Endothelial cell (in vitro differentiated cells): ENCODE results near the gene ZBTB43. TPM values are rescaled to one million over a fixed set of nuclear protein-coding genes. Genes with fewer than 3 reads are reported as not detected.

Experiments
- DNase-seq: peaks from one replicate; pipeline ENCODE4 v3.0.0; 2021; ENCODE audit warnings: low spot score
- H3K27ac Mint-ChIP-seq: one replicate; pipeline ENCODE4 v1.8.0; 2021; ENCODE audit warnings: mixed read lengths, inconsistent platforms; ENCODE audit not compliant: unreplicated experiment
- H3K27me3 Mint-ChIP-seq: one replicate; pipeline ENCODE4 v1.8.0; 2021; ENCODE audit warnings: mild to moderate bottlenecking, moderate library complexity, mixed read lengths, inconsistent platforms; ENCODE audit not compliant: unreplicated experiment
- H3K36me3 Mint-ChIP-seq: one replicate; pipeline ENCODE4 v1.8.0; 2021; ENCODE audit warnings: mild to moderate bottlenecking, low read depth, mixed read lengths, inconsistent platforms; ENCODE audit not compliant: unreplicated experiment
- H3K4me1 Mint-ChIP-seq: one replicate; pipeline ENCODE4 v1.8.0; 2021; ENCODE audit warnings: mild to moderate bottlenecking, mixed read lengths, inconsistent platforms; ENCODE audit not compliant: unreplicated experiment
- H3K4me3 Mint-ChIP-seq: one replicate; pipeline ENCODE4 v1.8.0; 2021; ENCODE audit warnings: mild to moderate bottlenecking, mixed read lengths, inconsistent platforms; ENCODE audit not compliant: unreplicated experiment
- H3K9me3 Mint-ChIP-seq: one replicate; pipeline ENCODE4 v1.8.0; 2021; ENCODE audit warnings: mixed read lengths, inconsistent platforms; ENCODE audit not compliant: unreplicated experiment
- CTCF ChIP-seq: fragments of 200-600 bp; sonication (generic); IDR thresholded peaks from one replicate; pipeline ENCODE4 v1.5.0; 2021; ENCODE audit warnings: antibody characterized with exemption; ENCODE audit not compliant: unreplicated experiment
- total RNA-seq: library from RNA; stranded (reverse); fragmentation: NEBNext Ultra II Directional; extraction: Animal tissue kit (Norgen Biotek cat#: 25700); gene quantifications from one replicate; pipeline ENCODE4 v1.2.1, GENCODE V29; 2021; ENCODE audit not compliant: unreplicated experiment

ZBTB43 gene
- total RNA-seq, 1 donor from 2014 or later, result 16.7 TPM

DNA sequence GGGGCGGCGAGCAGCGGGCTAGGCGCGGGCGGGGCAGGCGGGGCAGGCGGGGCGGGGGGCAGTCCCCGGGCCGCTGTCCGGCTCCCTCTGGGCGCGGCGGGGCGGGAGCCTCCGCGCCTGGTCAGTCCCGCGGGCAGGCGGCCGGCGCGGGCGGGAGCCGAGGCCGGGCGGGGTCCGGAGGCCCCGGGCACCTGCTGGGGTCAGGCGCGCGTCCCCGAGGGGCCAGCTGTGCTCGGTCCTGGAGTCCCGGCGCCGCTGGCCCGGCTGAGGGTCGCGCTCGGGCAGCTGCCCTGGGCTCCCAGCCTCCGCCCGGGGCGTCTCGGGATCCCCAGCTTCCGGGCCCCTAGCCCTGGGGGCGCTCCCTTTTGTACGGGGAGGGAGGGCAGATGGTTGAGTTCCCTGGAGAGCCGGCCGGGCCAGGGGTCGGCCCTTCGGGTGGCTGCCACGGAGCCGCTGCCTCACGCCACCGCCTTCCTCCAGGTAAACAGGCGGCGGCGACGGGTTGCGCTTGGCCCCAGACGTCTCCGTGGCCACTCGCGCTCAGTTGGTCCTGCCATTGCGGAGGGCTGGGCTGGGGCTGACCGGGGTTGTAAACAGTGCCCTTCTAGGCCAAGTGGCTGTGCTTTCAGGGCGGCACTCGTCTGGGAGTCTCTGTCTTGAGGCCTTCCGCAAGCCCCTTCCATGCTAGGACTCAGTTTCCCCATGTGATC is 56.1 kb downstream of the ZBTB43 start:
- no peak for TF ChIP-seq CTCF
- H3K36me3 Mint-ChIP-seq, result peaks cover 18% of the 10 kb centered on the region
- H3K27me3 Mint-ChIP-seq, result peaks cover 2% of the 10 kb centered on the region
- peak overlapping the region; percentile 80 for H3K27ac Mint-ChIP-seq
- H3K9me3 Mint-ChIP-seq, result no peaks in the 10 kb centered on the region
- H3K4me1 Mint-ChIP-seq, result peaks cover 35% of the 10 kb centered on the region
- H3K4me3 Mint-ChIP-seq, result peak overlapping the region; percentile 97
- DNase-seq, result peak; percentile 48

DNA sequence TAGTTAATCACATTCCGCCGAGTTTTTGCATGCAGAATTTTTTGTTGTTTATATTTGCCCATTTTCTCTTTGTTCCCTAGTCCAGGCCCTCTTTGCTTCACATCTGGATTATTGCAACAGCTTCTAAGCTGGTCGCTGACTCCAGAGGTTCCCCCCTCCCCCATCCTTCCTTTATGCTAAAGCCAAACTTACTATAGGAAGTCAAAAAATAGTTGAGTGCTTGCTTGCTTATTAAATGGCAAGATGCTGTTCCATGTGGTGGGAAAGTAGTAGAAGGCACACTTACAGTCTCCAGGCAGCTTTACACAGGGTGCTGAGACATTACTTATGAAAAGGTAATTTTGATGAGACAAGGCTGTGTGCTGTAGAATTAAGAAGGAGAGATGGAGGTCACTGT is 56.9 kb downstream of the ZBTB43 start:
- DNase-seq, result no peak
- TF ChIP-seq CTCF, result no peak
- H3K36me3 Mint-ChIP-seq, result peaks cover 23% of the 10 kb centered on the region
- peaks cover 34% of the 10 kb centered on the region for H3K4me1 Mint-ChIP-seq
- peak overlapping the region; percentile 97 for H3K4me3 Mint-ChIP-seq
- peak overlapping the region; percentile 80 for H3K27ac Mint-ChIP-seq
- H3K27me3 Mint-ChIP-seq, result peaks cover 2% of the 10 kb centered on the region
- H3K9me3 Mint-ChIP-seq, result no peaks in the 10 kb centered on the region

DNA sequence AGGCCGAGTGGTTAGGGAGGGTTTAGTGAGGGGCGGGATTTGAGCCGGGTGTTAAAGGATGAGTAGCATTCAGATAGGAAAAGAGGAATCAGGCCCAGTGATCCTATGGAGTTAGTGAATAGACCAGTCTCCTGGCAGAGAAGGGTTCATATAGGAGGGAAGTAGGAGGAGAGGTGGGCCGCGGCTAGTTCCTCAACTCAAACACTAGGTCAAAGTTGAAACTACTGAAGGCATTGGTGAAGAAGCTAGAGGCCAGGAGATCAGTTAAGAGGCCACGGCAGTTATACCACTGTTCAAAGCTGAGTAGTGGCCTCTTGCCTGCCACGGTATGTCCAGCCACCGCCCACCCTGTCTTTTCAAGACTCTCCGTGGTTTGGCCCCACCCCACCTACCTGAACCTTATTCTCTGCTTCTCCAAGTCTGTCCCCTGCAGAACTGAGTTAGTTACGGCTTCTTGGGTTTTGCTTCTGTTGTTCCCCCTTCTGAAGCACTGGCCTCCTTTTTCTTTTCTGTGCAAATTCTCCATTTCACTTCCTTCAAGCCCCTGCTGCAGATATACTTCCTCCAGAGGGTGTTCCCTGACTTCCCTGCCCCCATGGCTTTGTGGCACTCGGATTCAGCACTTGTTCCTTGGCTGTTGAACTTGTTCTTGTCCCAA is 57.4 kb downstream of the ZBTB43 start:
- no peak for TF ChIP-seq CTCF

GRCh38 chr9:126864771-126865170 is 59.9 kb downstream of the ZBTB43 start:
- Mint-ChIP-seq H3K27ac (no peak overlapping the region), H3K27me3 (peaks cover 2% of the 10 kb centered on the region), H3K4me1 (peaks cover 47% of the 10 kb centered on the region), H3K36me3 (peaks cover 24% of the 10 kb centered on the region), H3K9me3 (no peaks in the 10 kb centered on the region), H3K4me3 (no peak overlapping the region)
- DNase-seq, result no peak
- TF ChIP-seq CTCF, result no peak

More for the DNA sequence above, 57.4 kb downstream of the ZBTB43 start:
- H3K36me3 Mint-ChIP-seq, result peaks cover 23% of the 10 kb centered on the region
- no peak for DNase-seq
- H3K4me3 Mint-ChIP-seq, result peak overlapping the region; percentile 97
- peaks cover 2% of the 10 kb centered on the region for H3K27me3 Mint-ChIP-seq
- peak overlapping the region; percentile 80 for H3K27ac Mint-ChIP-seq
- peaks cover 34% of the 10 kb centered on the region for H3K4me1 Mint-ChIP-seq
- no peaks in the 10 kb centered on the region for H3K9me3 Mint-ChIP-seq

GRCh38 chr9:126869368-126869767 is 64.5 kb downstream of the ZBTB43 start:
- Mint-ChIP-seq H3K9me3 (no peaks in the 10 kb centered on the region), H3K27me3 (no peaks in the 10 kb centered on the region), H3K27ac (no peak overlapping the region), H3K4me1 (peaks cover 32% of the 10 kb centered on the region), H3K36me3 (peaks cover 14% of the 10 kb centered on the region), H3K4me3 (no peak overlapping the region)
- DNase-seq, result no peak
- no peak for TF ChIP-seq CTCF
